Measurements from ENCODE around the gene TRIM31.

- TF ChIP-seq, protein P1, sequence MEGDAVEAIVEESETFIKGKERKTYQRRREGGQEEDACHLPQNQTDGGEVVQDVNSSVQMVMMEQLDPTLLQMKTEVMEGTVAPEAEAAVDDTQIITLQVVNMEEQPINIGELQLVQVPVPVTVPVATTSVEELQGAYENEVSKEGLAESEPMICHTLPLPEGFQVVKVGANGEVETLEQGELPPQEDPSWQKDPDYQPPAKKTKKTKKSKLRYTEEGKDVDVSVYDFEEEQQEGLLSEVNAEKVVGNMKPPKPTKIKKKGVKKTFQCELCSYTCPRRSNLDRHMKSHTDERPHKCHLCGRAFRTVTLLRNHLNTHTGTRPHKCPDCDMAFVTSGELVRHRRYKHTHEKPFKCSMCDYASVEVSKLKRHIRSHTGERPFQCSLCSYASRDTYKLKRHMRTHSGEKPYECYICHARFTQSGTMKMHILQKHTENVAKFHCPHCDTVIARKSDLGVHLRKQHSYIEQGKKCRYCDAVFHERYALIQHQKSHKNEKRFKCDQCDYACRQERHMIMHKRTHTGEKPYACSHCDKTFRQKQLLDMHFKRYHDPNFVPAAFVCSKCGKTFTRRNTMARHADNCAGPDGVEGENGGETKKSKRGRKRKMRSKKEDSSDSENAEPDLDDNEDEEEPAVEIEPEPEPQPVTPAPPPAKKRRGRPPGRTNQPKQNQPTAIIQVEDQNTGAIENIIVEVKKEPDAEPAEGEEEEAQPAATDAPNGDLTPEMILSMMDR (IDR thresholded peaks at IDR 0.05): no peak
- TF ChIP-seq POLR2AphosphoS5 (IDR thresholded peaks at IDR 0.05): no peak
These were observed 40.2 kb upstream of the TRIM31 start for GRCh38 chr6:30152910-30153610.

Data from sigmoid colon (tissue), 4 donors.